ENCODE results near the gene LINC01488.

Gene LINC01488

DNA sequence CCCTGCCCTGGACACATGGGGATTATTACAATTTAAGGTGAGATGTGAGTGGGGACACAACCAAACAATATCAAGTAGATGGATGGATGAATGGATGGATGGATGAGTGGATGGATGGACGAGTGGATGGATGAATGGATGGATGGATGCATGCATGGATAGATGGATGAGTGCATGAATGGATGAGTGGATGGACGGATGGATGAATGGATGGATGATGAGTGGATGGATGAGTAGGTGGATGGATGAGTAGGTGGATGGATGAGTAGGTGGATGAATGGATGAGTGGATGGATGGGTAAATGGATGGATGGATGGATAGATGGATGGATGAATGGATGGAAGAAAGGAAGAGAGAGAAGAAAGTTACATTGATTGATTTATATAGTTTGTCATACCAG is 859 bp downstream of the LINC01488 start:
- no peak for DNase-seq

DNA sequence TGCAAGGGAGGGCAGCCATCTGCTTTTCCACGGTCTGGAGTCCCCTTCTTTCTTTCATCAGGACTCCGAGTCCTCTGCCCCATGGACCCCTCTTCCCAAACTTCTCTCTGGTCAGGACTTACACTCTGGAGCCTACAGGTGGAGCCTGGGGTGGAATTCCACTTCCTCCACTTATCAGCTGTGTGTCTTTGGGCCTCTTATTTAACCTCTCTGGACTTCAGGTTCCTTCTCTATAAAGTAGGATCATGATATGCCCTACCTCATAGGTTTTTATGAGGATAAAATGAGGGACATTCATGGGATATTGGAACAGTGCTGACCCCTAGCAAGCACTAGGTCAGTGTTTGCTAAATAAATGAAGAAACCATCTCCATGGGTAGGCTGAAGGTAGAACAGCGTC is 1.7 kb downstream of the LINC01488 start:
- DNase-seq = no peak

DNA sequence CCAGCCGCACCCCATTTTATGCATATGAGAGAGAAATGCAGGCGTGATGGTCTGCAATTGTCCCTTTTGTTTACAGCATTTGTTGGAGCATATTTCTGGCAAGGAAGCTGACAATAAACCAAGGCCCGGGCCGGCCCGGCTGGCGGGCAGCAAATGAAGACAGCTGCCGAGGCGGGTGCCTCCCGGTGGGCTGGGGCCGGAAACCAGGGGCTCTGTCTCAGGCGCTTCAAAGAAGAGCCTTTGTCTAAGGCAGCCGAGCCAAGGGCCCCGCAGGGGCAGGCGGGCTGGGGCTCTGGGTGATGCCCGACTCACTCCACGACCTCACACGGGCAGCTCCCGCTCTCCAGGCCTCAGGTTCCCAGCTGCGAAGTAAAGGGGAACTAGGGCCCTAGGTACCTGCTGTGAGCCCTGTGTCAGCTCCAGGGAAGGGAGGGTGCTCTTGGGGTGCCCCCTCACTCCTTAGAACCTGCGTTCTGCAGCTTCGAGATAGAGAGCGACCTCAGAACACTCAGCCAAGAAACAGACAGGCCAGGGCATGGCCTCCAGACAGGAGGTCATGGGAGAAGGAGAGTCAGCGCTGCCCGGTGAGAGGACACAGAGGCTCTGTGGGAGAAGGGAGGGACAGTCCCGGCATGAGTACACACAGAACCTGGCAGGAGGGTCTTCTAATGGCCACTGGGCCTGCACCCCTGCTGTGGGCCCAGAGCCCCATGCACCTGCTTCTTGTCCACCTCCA is 2.4 kb downstream of the LINC01488 start:
- DNase-seq = no peak

DNA sequence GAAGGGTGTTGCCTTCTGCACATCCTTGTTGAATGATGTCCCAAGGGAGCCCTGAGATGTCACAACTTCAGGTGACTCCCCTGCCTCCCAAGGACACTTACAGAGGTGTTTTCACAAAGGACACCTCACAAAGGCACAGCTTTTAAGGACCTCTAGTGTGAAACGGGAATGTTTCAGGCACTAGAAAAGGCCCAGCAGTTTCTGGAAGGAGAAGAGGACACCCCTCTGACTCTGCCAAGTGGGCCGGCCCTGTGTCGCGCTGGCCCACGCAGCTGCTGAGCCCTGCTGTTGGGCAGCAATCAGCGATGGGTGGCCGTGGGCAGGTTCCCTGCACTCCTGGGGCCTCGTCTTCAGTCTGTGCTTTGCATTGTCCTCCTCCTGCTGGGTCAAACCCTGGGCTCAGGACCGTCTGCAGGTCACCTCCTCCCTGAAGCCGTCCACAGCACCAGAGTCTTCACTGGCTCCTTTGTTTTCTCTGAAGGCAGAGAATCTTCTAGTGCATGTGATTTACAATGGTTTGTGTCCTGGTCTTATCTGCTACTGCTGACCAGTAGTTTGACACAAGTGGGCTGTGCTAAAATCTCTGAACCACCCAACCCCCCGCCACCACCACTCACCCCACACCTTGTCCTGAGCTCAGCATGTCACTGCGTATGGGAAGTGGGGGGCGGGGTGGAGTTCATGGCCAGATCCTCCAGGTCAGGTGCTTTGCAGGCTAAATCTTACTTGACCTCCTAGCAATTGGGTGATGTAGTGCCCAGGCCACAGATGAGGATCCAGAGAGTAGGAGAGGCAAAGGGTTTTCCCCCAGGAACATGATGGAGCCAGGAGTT is 3.2 kb downstream of the LINC01488 start:
- DNase-seq = no peak

DNA sequence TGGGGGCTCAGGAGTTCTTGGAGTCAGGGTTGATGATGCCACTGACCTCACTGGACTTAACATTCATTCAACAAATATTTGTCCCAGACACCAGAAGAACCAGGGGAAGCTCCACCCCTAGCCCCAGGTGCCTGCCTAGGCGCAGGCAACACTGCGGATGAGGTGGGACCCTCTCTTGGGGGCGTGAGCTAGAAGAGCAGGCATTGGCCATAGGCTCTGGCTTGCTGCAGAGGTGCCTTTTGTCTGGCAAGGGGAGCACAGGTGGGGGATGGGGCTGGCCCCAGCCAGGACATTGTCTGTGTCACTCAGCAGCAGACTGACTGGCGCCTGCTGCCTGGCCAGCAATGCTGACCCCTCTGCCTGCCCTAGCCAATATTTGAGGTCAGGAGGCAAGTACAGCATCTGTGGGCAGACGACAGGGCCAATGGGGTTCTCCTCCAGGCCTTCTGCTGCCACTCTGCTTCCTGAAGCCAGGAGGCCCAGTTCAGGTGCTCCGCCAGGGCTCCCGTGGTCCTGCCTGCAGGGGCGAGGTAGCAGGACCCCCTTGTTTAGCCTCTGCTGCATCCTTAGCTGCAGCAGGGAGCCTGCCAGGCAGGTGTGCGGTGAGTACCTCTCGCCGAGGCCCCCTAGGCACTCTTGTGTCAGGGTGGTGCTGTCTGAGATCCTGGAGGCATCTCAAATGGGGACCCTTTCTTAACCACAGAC is 4.0 kb downstream of the LINC01488 start:
- no peak for DNase-seq

DNA sequence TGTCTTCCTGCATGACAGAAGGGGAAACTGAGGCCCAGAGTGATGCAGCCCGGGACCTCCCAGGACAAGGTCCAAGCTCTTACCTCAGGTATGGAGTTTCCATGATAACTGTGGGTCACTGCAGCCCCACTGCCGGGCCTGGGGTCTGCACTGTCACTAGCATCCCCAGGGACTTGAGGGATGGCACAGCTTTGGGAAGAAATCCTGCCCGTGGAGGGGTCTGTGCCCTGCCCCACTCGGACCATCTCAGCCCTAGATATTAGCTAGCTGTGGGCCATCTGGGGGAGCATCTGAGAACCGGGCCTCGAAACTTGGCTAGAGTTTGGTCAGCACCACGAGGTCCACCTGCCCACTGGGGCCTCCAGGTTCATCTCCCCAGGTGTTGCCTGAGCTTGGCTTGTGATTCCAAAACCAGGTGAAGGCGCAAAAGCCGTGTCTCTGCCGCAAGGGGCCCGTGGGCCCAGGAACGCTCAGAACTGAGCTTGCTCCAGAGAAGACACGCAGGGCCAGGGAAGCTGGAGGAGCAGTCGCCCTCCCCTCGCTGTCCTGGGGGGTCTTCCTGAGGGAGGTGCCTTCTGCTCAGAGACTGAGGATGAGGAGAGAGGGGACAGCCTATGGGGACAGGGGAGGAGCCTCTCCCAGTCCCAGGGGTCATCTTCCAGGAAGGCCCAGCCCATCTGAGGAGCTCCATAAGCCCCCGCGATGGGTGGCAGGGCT is 4.8 kb downstream of the LINC01488 start:
- DNase-seq = no peak

DNA sequence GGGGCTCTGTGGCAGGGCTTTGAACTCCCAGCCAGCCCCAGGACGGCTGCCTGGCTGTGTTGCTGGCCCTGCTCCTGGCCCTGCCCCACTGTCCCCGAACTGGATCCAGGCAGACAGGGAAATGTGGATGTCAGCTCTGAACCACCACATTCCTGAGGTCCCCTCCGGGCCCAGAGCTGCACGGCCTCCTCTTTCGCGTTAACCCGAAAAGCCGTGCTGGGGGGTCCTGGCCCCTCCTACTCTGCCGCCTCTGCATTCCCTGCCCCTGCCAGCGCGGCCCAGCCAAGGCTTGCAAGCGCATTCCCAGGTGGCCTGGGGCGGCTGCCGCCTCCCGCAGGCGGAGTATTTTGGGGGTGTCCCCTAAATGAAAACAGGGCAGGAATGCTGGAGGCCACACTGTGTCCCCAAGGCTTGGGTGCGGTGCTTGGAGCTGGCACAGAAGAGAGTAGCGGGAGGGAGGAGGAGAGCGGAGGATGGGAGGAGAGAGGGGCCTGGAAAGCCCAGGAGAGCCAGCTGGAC is 5.4 kb downstream of the LINC01488 start:
- no peak for DNase-seq

- no peak for DNase-seq
Measured at GRCh38 chr11:69487391-69487790, 5.9 kb downstream of the LINC01488 start.

DNA sequence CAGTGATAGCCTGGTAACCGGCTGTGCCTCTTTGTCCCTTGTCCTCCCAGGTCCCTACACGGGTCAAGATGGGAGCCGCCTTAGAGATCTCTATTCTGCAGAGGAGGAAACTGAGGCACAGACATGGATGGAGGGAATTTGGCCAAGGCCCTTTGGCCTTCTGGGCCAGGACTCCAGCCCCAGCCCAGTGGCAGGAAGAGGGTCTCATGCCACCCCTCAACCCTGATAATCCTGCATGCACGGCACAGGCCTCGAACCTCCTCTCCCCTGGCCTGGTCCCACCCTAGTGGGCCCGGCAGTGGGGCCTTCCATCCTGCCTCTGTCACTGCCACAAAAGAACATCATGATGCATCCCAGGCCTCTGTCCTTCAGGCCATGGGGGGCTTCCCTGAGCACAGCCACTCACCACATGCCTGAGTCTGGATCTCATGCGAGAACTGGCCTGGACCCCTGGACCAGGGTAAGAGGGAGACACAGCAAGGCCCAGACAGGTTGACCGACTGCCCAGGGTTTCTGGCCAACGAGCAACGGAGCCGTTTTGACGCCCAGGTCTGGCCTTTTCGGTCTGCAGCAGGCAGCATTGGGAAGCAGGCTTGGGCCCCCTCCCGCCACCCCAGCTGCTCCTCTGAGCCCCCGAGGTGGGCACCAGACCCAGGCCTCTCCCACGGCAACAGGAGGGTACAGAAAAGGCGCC is 6.5 kb downstream of the LINC01488 start:
- DNase-seq = no peak

GRCh38 chr11:69488543-69488940 is 7.1 kb downstream of the LINC01488 start:
- no peak for DNase-seq

GRCh38 chr11:69489031-69489745 is 7.7 kb downstream of the LINC01488 start:
- DNase-seq = no peak

DNA sequence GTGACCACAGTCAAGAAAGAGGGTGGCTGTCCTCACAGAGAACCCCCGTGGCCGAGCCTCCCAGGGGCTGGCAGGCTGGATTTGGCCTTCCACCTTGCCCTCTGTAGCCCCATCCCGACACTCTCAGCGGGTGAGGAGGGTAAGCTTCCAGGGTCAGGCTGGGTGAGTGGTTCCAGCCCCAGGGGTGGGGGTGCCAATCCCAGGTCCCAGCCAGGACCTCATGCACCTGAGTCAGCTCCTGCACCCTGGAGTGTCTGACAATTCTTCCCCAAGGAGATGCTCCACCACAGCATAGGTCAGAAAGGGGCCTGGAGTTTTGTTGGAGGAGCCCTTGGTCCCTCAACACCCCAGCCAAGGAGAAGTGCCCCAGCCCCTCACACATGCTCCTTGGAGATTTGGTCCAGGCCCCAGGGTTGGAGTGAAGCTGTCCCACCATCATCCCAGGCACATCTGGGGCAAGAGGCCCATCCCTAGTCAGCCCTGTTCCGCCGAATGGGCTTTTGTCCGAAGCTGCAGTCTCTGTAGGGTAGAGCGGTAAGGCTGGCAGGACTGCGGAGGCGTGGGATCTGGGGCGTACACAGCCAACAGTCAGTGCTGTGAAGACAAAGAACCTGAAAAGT is 8.4 kb downstream of the LINC01488 start:
- DNase-seq = no peak

DNA sequence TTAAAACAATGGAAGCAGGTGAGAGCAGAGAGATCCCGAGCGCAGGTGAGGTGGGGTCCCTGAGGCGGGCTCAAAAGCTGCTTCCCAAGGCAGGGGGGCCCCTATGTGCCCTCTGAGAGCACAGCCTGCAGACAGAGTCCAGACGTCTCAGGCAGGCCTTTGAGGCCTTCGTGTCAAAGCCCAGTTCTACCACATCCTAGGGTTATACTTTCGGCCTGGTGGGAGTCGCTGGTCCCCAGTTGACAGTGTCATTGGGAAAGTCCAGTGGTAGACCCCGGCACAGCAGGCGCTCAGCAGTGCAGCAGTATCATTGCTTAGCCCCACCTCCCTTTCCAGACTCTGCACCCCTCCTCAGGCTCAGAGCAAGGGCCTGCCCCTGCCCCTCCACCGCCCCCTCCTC is 9.1 kb downstream of the LINC01488 start:
- DNase-seq = no peak

GRCh38 chr11:69491071-69492031 is 9.9 kb downstream of the LINC01488 start:
- DNase-seq = no peak

DNA sequence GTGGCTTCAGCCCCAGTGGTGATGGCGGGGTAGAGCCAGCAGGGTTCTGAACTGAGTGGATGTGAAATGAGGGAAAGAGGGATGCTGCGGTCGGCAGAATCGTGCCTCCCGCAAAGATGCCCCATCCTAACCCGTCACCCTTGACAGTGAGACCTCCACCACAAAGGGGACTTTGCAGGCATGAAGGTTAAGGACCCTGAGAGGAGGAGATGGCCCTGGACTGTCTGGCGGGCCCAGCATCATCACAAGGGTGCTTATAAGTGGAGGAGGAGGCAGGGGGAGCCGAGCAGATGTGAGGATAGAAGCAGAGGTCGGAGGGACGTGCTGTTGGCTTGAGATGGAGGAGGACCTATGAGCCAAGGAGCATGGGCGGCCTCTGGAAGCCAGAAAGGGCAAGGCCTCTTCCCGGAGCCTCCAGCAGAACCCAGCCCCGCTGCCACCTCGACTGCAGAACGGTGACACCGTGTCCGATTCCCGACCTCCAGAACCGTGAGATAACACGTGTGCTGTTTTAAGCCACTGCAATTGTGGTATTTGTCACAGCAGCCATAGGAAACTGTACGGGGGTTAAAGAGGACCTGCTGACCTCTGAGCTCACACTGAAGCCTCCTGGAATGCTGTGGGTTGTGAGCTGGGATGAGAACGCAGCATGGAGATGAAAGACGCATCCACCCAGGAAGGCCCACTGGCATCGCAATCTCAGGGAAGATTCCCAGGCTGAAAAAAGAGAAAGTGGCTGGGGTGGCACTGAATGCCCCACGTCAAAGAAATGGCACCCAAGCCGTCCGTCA is 10.9 kb downstream of the LINC01488 start:
- DNase-seq = no peak

- no peak for DNase-seq
Measured at GRCh38 chr11:69493931-69494821, 12.7 kb downstream of the LINC01488 start.

DNA sequence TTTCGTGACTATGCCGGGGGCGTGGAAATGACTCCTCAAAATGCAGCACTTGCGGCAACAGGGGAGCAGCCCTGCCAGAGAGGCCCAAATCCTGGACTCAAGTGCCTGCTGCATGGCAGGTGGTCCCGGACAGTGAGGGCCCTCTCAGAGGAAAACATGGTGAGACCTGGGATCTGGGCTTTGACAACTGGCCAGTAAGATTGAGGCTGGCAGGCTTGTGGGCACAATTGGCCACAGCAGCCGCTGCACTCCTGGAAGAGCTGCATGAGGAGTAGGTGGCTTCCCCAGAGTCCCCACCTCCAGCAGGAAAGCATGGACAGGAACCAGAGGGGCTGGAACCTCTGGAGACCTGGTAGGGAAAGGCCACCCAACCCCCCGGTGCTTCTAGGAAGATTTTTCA is 13.4 kb downstream of the LINC01488 start:
- no peak for DNase-seq
